Right hindlimb (tissue), 1 donor: ENCODE data around the gene MACO1.
A peak's percentile ranks its signal among the peaks of the same experiment; 100 is the strongest.
"Not testable (repeated sequence)": the region's sequence is repeated elsewhere in the genome, so short reads cannot be mapped to it uniquely, and the experiment has no call there.

Source experiments
- DNase-seq: peaks from one replicate; pipeline ENCODE4 v3.0.0-alpha.2; 2018

MACO1 gene

DNA sequence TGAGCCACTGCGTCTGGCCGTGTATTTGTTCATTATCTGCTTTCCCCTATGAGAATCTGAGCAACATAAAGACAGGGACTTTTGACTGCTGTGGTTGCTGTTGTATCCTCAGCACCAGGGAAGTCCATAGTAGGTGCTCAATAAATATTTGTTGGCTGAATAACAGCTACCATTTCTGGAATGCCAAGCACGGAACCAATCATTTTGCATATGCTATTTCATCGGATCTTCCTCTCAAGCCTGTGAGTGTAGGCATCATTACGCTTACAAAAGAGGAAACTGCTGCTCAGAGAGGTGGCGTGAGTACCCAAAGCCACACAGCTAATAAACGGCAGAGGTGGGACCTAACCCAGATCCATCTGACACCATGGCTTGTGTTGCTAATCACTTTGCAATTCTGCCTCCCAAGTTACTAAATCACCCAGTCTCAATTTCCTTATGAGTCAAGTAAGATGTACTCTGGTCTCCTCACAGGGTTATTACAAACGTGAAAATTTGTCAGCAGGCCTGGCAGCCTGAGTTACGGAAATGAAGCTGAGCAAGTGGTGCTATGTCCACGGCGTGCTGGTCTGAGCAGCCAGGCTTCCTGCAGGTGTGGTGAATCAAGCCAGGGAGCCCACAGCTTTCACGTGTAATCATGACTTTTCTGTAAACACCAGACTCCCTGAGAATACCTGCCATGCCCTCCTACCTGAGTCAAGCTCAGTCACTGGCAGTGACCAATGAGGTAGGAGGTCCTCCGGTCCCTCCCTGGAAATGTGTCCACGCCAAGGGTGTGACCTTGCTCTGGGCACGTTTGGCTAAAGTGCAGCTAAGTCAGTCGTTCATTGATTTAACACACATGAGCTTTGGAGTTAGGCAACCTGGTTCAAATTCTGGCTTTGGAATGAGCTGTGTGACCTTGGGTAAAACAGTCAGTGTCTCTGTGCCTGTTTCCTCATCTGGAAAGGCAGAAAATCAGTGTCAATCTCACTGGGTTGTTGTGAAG, 5.3 kb upstream of the MACO1 start:
- no peak for DNase-seq

DNA sequence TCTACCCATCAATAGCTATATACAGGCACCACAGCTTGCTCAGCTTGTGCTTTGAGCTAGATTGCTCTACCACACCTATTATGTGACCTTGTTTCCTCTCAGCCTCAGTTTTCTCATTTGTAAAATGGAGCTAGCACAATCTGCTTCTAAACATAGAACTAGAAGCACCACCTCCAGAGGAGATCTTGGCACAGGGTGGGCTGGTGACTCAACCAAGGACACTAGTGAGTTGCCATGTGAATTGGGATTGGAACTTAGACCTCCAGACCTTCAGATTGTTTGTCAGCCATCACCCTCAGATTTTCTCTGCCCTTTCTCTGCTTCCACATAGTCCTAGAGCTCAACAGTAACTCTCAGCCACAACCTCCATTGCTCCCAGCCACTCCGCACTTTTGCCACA, 3.0 kb upstream of the MACO1 start:
- DNase-seq = no peak

- no peak for DNase-seq
These were observed 2.1 kb upstream of the MACO1 start for GRCh38 chr1:25428475-25429166.

DNA sequence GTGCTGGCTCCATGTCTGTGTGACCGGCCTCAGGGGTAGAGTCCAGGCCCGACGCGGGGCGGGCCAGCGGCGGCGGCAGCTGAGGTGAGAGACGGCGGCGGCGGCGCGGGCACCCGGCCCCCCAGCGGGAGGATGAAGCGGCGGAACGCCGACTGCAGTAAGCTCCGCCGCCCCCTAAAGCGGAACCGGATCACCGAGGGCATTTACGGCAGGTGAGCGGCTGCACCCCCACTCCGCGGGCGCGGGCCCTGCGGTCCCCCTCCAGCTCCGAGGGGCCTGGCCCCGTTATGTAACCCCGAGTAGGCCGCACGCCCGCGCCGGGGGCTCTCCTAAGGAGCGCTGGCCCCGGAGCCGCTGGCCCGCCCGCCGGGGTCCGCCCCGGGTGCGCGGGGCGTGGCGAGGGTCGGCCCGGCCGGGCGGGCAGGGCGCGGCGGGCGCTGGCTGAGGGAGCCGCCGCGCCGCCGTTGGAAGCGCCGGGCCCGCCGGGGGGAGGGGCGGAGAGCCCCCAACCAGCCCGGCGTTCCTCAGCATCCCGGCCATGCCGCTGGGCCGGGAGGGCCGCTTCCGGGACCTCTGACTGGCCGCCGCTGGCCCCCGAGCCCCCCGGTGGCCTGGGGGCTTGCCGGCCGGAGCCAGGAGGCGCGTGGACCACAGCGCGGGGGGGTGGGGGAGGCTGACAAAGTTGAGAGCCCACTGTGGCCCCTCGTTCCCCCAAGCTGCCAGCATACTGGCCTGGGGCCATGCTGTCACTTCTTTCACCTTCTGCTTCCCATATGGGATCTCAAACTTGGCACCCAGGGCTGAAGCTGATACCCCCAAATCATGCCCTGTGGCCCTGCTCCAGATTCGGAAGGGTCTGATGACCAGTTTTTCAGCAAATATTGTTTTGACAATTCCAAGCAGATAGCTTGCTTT, 527 bp downstream of the MACO1 start:
- peak; percentile 45 for DNase-seq

GRCh38 chr1:25431955-25432719, 1.4 kb downstream of the MACO1 start:
- DNase-seq = no peak

DNA sequence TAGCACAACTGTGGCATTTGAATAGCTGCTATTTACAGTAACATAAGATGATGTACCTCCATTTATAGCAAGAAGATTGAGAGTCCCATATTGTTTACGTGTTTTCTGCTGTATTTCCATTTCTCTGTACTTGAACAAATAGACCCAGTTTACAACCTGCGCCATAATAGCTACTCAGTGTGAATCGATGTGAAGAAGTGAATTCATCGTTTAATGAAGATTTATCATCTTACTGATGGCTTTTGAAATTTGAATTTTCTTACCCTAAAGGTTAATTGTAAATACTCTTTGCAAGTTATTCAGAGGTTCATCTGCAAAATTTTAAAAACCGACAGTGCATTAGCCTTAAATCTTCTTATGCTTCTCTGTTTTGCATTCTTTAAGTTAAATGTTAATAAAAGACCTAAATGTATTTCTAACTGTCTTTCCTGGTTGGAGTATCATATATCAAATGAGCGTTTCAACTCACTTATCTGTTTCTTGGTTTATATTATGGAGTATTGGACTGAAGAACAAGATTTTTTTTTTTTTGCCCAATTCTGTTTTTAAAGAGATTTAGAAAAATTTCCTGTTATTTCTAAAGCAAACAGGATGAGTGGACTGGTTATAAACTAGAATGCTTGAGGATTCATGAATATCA, 2.2 kb downstream of the MACO1 start:
- DNase-seq = no peak

GRCh38 chr1:25433389-25434186, 2.9 kb downstream of the MACO1 start:
- DNase-seq = no peak

DNA sequence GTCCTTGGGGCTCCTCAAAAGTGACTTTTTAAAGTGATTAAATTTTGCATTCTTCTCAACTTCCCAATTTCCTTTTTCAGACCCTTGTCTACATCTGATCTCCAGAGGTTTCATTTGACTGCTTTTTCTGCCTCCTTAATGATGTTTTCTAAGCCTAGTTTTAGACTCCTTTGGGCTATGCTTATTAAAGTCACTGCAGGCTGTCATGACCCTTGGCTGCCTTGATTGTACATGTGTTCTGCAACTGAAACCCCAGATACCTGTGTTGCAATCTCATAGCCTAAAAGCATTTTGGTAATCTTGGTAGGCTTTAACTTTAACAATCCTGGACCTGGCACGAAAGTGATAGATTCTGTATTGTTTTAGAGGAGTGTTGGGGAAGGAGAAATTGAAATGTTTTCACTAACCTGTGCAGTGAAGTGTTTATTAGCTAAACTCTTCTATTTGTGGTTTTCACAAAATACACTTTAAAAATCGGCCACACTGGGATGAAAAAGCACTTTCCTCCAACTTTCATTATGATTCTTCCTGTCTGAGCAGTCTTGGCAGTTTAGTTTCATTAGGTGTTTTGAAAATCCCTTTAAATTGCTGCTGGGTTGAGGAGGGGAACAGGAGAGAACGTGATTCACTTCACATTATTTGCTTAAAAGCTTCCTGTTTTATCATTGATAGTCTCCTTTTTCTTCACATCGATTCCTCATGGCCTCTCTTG, 4.9 kb downstream of the MACO1 start:
- DNase-seq = no peak

DNA sequence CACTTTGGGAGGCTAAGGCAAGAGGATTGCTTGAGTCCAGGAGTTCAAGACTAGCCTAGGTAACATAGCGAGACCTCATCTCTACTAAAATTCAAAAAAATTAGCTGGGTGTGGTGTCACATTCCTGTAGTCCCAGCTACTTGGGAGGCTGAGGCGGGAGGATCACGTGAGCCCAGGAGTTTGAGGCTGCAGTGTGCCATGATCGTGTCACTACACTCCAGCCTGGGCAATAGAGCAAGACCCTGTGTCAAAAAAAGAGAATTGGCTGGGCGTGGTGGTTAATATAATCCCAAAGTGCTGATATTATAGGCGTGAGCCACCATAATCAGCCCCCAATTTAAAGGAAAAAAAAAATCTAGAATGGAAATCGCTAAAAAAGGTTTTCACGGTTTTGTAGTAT, 7.0 kb downstream of the MACO1 start:
- DNase-seq = no peak

DNA sequence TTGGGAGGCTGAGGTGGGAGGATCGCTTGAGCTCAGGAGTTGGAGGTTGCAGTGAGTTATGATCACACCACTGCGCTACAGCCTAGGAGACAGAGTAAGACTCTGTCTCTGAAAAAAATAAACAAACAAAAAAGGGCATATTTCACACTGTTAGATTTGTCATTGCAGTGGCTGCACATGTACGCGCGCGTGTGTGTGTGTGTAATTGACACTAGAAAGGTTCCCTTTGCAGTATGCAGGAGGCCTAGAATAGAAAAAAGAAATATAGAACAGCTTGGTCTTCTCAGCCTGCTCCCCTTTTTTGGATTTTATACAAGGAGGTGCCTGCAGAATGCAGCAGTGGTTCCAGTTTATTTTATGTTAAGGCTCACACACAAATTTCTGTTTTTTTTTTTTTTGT, 8.6 kb downstream of the MACO1 start:
- DNase-seq = no peak

- DNase-seq = no peak
These were observed 11.5 kb downstream of the MACO1 start for GRCh38 chr1:25442178-25442577.

DNA sequence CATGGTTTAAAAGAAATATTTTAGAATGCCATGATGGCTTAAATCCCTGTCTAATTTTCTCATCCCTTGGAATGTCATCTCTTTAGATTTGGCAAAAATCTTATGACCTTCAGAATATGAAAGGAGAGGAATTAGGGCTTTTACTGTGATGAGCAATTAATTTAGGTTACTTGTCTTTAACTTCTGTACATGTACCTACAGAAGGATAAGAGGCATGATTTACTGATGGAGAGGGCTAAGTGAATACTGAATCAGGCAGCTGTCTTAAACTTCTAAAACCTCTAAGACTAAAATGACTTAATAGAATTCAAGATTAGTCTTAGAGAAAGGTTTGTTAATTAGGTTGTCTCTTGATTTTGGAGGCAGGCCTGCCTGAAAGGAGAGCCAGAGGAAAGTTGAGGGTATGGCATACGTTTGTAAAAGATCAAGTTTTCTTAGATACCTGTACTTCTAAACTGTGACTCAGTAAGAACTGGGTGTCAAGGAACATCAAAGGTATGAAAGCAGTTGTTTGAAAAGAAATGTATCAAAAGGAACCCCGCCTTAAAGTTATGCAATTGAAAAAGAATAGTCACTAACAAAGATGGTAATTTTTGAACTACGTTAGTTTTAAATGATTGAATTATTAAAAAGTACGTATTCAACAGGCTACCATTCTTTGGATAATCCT, 12.5 kb downstream of the MACO1 start:
- DNase-seq = no peak

- not testable (repeated sequence) for DNase-seq
These were observed 13.9 kb downstream of the MACO1 start for GRCh38 chr1:25444604-25445003.

- no peak for DNase-seq
These were observed 15.4 kb downstream of the MACO1 start for GRCh38 chr1:25445993-25446538.

DNA sequence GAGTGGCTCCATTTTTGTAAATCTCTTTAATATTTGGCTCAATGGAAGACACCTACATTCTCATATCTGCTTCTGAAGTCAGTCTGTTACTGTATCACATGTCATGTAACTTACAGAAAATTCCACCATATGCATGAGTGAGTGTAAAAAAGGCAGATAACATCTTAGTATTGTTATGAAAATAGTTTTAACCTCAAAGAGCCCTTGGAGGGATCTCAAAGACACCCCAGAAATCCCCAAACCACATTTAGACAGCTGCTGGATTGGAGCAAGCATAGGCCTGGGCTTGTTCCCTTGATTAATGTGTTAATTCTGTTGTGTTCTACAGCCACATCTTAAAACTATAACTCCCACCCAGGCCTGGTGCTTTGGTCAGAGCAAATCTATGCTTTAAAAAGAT, 16.9 kb downstream of the MACO1 start:
- no peak for DNase-seq

- no peak for DNase-seq
These were observed 20.2 kb downstream of the MACO1 start for GRCh38 chr1:25450891-25451290.

GRCh38 chr1:25451908-25452307, 21.2 kb downstream of the MACO1 start:
- DNase-seq = no peak

- no peak for DNase-seq
These were observed 25.8 kb downstream of the MACO1 start for GRCh38 chr1:25456502-25456901.
